ENCODE results near the gene BCAT1.
"Not testable (repeated sequence)": the region's sequence is repeated elsewhere in the genome, so short reads cannot be mapped to it uniquely, and the experiment has no call there.

Gene BCAT1

DNA sequence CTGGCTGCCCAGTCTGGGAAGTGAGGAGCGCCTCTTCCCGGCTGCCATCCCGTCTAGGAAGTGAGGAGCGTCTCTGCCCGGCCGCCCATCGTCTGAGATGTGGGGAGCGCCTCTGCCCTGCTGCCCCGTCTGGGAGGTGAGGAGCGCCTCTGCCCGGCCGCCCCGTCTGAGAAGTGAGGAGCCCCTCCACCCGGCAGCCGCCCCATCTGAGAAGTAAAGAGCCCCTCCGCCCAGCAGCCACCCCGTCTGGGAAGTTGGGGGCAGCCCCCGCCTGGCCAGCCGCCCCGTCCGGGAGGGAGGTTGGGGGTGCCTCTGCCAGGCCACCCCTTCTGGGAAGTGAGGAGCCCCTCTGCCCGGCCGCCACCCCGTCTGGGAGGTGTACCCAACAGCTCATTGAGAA lies 22.8 kb downstream of the BCAT1 start:
- H3K36me3 ChIP-seq (ENCODE audit: insufficient read depth, low read length); H3K27me3 ChIP-seq (ENCODE audit: insufficient read depth, low read length); H3K27ac ChIP-seq (ENCODE audit: low read depth, low read length); H3K4me3 ChIP-seq (ENCODE audit: low read depth, low read length); H2AFZ ChIP-seq (ENCODE audit: low read length, unreplicated experiment): not testable (repeated sequence)
- peaks cover 21% of the 10 kb centered on the region for H3K4me1 ChIP-seq (ENCODE audit: control insufficient read depth, insufficient read depth, low read length, unreplicated experiment)
- peaks cover 44% of the 10 kb centered on the region for H3K79me2 ChIP-seq (ENCODE audit: control insufficient read depth, insufficient read depth, low read length, unreplicated experiment)

DNA sequence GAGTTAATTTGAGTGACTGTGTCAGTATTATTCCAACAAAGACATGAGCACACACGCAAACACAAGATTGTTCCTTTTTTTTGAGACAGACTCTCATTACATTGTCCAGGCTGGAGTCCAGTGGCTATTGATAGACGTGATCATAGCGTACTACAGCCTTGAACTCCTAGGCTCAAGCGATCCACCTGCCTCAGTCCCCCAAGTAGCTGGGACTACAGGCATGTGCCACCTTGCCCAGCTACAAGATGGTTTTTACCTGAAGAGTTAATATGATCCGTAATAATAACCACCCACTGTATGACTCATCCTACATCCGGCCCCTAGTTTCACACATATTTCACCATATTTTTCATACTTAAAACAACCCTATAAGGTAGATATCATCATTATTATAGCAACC lies 26.8 kb downstream of the BCAT1 start:
- Histone ChIP-seq H3K4me3 (ENCODE audit: low read depth, low read length) (no peak overlapping the region), H3K79me2 (ENCODE audit: control insufficient read depth, insufficient read depth, low read length, unreplicated experiment) (peaks cover 48% of the 10 kb centered on the region), H3K27ac (ENCODE audit: low read depth, low read length) (no peak overlapping the region), H3K27me3 (ENCODE audit: insufficient read depth, low read length) (no peaks in the 10 kb centered on the region), H3K36me3 (ENCODE audit: insufficient read depth, low read length) (no peaks in the 10 kb centered on the region), H3K4me1 (ENCODE audit: control insufficient read depth, insufficient read depth, low read length, unreplicated experiment) (peaks cover 24% of the 10 kb centered on the region), H2AFZ (ENCODE audit: low read length, unreplicated experiment) (no peak overlapping the region)

DNA sequence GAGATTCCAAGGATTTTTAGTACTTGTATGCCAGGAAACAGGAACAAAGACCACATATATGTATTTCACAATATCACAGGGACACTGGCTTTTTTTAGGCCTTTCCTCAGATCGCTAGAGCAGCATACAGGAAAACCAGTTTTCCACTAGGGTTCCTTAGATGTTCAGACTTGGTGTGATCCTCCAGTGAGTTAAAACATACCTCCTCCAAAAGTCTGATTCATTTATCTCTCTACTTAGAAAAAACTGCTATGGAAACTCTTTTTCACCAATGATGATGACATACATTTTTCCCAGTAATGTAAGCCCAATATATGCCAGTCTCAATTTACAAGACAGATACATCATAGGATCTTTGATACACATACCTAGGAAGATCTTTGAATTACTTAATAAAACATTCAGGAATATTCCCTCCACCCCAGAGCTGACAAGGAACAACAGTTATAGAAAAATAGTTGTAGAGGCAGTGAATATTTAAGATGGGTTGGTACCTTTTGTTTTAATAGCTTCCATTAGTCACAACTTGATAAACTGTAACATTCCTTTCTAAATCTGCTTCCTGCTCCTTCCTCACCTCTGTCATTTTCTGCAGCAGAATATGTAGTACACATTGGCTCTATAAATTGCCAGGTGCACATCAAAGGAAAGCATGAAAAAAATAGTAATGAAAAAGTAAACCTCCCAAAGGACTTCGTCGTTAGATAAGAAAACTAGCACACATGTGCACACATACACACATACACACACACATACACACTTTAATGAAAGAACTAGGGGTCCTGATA lies 27.5 kb downstream of the BCAT1 start:
- Histone ChIP-seq H3K27ac (ENCODE audit: low read depth, low read length) (no peak overlapping the region; the same call in none of the 2 replicates), H3K27me3 (ENCODE audit: insufficient read depth, low read length) (no peaks in the 10 kb centered on the region), H3K4me3 (ENCODE audit: low read depth, low read length) (no peak overlapping the region), H2AFZ (ENCODE audit: low read length, unreplicated experiment) (no peak overlapping the region), H3K79me2 (ENCODE audit: control insufficient read depth, insufficient read depth, low read length, unreplicated experiment) (peaks cover 48% of the 10 kb centered on the region), H3K4me1 (ENCODE audit: control insufficient read depth, insufficient read depth, low read length, unreplicated experiment) (peaks cover 24% of the 10 kb centered on the region), H3K36me3 (ENCODE audit: insufficient read depth, low read length) (no peaks in the 10 kb centered on the region)

DNA sequence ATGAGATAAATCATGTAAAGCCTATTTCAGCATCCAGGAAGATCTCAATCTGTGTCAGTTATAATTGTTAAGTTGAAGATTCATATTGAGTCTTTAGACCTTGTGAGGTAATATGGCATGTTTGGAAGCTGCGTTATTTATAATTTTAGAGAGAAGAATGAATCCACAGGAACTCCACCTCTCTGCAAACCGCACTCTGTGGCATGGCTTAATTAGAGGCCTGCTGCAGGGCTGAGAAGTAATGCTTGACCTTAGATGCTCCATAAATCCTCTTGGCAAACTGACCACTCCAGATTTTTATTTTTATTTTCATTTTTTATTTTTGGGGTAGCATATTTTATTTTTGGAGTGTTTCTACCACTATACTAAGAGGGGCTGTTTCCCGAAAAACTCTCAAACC lies 28.8 kb downstream of the BCAT1 start:
- H3K27ac ChIP-seq (ENCODE audit: low read depth, low read length) = no peak overlapping the region
- H3K27me3 ChIP-seq (ENCODE audit: insufficient read depth, low read length) = no peaks in the 10 kb centered on the region
- no peaks in the 10 kb centered on the region for H3K36me3 ChIP-seq (ENCODE audit: insufficient read depth, low read length)
- peaks cover 24% of the 10 kb centered on the region for H3K4me1 ChIP-seq (ENCODE audit: control insufficient read depth, insufficient read depth, low read length, unreplicated experiment)
- H3K79me2 ChIP-seq (ENCODE audit: control insufficient read depth, insufficient read depth, low read length, unreplicated experiment) = peaks cover 48% of the 10 kb centered on the region
- H2AFZ ChIP-seq (ENCODE audit: low read length, unreplicated experiment) = no peak overlapping the region
- H3K4me3 ChIP-seq (ENCODE audit: low read depth, low read length) = no peak overlapping the region

DNA sequence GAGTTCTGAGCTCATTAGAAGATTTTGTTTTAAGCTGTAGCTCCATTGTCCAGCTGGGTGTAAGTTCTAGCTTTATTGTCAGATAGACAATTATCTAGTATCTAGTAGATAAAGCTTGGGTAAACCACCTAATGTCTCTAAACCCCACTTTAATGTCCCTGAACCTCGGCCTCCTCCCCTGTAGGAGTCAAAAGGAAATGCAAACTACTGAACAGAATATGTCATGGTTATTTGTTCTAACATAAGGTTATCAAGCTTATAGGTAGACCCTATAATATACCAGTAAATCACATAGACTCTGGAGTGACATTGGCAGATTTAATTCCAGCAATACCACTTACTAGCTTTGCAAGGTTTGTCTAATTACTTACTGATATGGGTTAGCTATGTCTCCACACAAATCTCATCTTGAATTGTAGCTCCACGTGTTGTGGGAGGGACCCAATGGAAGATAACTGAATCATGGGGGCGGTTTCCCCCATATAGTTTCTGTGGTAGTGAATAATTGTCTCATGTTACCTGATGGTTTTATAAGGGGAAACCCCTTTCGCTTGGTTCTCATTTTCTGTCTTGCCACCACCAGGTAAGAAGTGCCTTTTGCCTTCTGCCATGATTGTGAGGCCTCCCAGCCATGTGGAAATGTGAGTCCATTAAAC lies 29.4 kb downstream of the BCAT1 start:
- H3K36me3 ChIP-seq (ENCODE audit: insufficient read depth, low read length) = no peaks in the 10 kb centered on the region
- peaks cover 43% of the 10 kb centered on the region for H3K79me2 ChIP-seq (ENCODE audit: control insufficient read depth, insufficient read depth, low read length, unreplicated experiment)
- H3K4me3 ChIP-seq (ENCODE audit: low read depth, low read length) = no peak overlapping the region
- H3K27ac ChIP-seq (ENCODE audit: low read depth, low read length) = no peak overlapping the region
- no peaks in the 10 kb centered on the region for H3K27me3 ChIP-seq (ENCODE audit: insufficient read depth, low read length)
- no peak overlapping the region for H2AFZ ChIP-seq (ENCODE audit: low read length, unreplicated experiment)
- peaks cover 24% of the 10 kb centered on the region for H3K4me1 ChIP-seq (ENCODE audit: control insufficient read depth, insufficient read depth, low read length, unreplicated experiment)

DNA sequence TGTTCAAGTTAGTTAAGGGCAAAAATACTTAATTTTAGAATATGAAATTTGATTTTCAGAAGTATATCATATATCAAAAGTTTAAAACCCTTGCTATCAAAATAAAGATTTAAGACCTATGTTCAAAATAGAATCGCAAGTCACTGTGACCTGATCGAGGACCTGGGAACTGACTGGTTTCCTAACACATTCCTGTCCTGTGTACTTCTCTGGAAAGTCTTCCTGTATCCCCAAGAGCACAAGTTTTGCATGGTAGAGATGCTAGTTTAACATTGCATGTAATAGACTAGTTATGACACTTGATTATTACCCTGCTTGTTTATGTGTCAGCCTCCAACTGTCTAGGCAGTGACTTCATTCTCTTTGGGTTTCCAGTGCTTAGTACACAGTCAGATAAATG lies 30.3 kb downstream of the BCAT1 start:
- H3K79me2 ChIP-seq (ENCODE audit: control insufficient read depth, insufficient read depth, low read length, unreplicated experiment) = peaks cover 36% of the 10 kb centered on the region
- no peak overlapping the region for H2AFZ ChIP-seq (ENCODE audit: low read length, unreplicated experiment)
- no peaks in the 10 kb centered on the region for H3K27me3 ChIP-seq (ENCODE audit: insufficient read depth, low read length)
- H3K4me3 ChIP-seq (ENCODE audit: low read depth, low read length) = no peak overlapping the region
- peaks cover 25% of the 10 kb centered on the region for H3K4me1 ChIP-seq (ENCODE audit: control insufficient read depth, insufficient read depth, low read length, unreplicated experiment)
- H3K27ac ChIP-seq (ENCODE audit: low read depth, low read length) = no peak overlapping the region
- no peaks in the 10 kb centered on the region for H3K36me3 ChIP-seq (ENCODE audit: insufficient read depth, low read length)

DNA sequence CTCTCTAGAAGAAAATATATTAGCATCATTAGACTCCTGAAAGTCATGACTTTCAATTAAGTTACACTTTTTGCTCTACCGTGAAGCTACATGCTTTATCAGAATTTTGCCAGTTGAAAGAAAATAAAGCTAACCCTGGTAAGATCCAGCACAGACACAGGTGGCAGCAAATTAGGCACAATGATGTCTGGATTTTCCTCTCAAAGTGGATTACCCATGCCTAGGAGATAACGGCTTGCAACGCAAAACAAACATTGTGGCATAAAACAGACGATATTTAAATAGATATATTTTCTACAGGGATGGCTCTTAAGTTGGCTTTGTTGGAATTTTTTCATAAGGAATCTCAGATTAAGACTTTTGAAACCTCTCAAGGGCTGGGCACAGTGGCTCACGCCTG lies 33.4 kb downstream of the BCAT1 start:
- Histone ChIP-seq H3K4me1 (ENCODE audit: control insufficient read depth, insufficient read depth, low read length, unreplicated experiment) (peaks cover 21% of the 10 kb centered on the region), H3K27me3 (ENCODE audit: insufficient read depth, low read length) (no peaks in the 10 kb centered on the region), H3K4me3 (ENCODE audit: low read depth, low read length) (no peak overlapping the region), H3K36me3 (ENCODE audit: insufficient read depth, low read length) (no peaks in the 10 kb centered on the region), H3K27ac (ENCODE audit: low read depth, low read length) (no peak overlapping the region), H3K79me2 (ENCODE audit: control insufficient read depth, insufficient read depth, low read length, unreplicated experiment) (peaks cover 27% of the 10 kb centered on the region), H2AFZ (ENCODE audit: low read length, unreplicated experiment) (no peak overlapping the region)

DNA sequence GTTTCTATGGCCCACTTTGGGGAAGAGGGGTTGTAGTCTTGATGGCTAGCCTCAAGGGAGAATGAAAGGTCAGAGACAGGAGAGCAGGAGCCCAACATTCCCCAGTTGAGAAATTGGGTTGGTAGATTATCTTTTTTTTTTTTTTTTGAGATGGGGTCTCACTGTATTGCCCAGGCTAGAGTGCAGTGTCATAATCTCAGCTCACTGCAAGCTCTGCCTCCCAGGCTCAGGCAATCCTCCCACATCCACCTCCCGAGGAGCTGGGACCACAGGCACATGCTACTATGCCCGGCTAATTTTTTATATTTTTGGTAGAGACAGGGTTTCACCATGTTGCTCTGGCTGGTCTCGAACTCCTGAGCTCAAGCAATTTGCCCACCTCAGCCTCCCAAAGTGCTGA lies 34.9 kb downstream of the BCAT1 start:
- Histone ChIP-seq H3K36me3 (ENCODE audit: insufficient read depth, low read length) (0 out of 2 replicates have a peak, but pooled peaks cover 6% of the 10 kb centered on the region), H3K4me3 (ENCODE audit: low read depth, low read length) (no peak overlapping the region), H3K27ac (ENCODE audit: low read depth, low read length) (no peak overlapping the region), H3K79me2 (ENCODE audit: control insufficient read depth, insufficient read depth, low read length, unreplicated experiment) (peaks cover 20% of the 10 kb centered on the region), H3K27me3 (ENCODE audit: insufficient read depth, low read length) (no peaks in the 10 kb centered on the region), H2AFZ (ENCODE audit: low read length, unreplicated experiment) (no peak overlapping the region), H3K4me1 (ENCODE audit: control insufficient read depth, insufficient read depth, low read length, unreplicated experiment) (peaks cover 30% of the 10 kb centered on the region)

DNA sequence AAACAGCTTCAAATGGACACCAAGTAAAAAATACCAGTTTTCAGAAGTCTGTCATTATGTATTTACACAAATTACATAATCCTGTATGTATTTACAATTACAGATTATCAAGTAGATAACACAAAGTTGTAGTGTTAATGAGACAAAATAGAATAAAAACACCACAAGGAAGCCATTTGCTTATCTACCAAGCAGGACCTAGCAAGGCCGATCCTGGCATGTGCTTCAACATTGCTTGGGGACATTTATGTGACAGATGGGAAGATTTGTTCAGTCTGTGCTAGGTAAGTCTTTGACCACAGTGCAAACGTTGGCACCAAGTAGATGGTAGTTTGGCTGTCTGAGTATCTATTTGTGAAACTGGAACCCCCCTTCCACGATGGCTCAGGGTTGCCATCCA lies 35.8 kb downstream of the BCAT1 start:
- H3K4me1 ChIP-seq (ENCODE audit: control insufficient read depth, insufficient read depth, low read length, unreplicated experiment) = peaks cover 30% of the 10 kb centered on the region
- no peak overlapping the region for H3K4me3 ChIP-seq (ENCODE audit: low read depth, low read length)
- H2AFZ ChIP-seq (ENCODE audit: low read length, unreplicated experiment) = no peak overlapping the region
- H3K79me2 ChIP-seq (ENCODE audit: control insufficient read depth, insufficient read depth, low read length, unreplicated experiment) = peaks cover 19% of the 10 kb centered on the region
- no peak overlapping the region for H3K27ac ChIP-seq (ENCODE audit: low read depth, low read length)
- H3K27me3 ChIP-seq (ENCODE audit: insufficient read depth, low read length) = no peaks in the 10 kb centered on the region
- H3K36me3 ChIP-seq (ENCODE audit: insufficient read depth, low read length) = 0 out of 2 replicates have a peak, but pooled peaks cover 6% of the 10 kb centered on the region

DNA sequence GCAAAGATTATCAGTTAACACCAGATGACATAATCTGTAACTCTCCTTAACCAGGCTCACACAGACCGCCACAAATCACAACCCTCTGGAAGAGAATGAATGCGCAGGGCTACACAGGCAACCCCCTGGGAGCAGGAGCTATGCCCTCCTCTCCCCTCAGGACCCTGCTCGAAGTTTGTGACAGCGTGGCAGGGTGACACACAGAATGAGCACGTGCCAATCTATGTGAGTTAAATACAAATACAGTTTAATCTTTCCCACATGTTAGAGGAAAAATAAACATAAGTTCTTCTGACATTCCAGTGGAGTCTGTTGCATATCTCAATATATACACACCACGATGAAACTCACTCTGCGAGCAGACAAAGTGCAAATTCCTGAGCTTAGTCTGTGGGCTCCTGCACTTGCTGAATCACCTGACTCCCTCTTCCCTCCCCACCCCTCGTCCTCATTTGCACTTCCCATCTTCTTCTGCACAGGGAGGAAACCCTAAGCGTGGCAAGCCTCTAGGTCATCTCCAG lies 37.6 kb downstream of the BCAT1 start:
- H3K27ac ChIP-seq (ENCODE audit: low read depth, low read length) = peak overlapping the region; percentile 75
- H3K4me3 ChIP-seq (ENCODE audit: low read depth, low read length) = peak overlapping the region; percentile 37; the same call in 1 of the 2 replicates
- no peak overlapping the region for H2AFZ ChIP-seq (ENCODE audit: low read length, unreplicated experiment)
- peaks cover 30% of the 10 kb centered on the region for H3K4me1 ChIP-seq (ENCODE audit: control insufficient read depth, insufficient read depth, low read length, unreplicated experiment)
- H3K27me3 ChIP-seq (ENCODE audit: insufficient read depth, low read length) = no peaks in the 10 kb centered on the region
- H3K36me3 ChIP-seq (ENCODE audit: insufficient read depth, low read length) = 0 out of 2 replicates have a peak, but pooled peaks cover 6% of the 10 kb centered on the region
- H3K79me2 ChIP-seq (ENCODE audit: control insufficient read depth, insufficient read depth, low read length, unreplicated experiment) = peaks cover 14% of the 10 kb centered on the region

DNA sequence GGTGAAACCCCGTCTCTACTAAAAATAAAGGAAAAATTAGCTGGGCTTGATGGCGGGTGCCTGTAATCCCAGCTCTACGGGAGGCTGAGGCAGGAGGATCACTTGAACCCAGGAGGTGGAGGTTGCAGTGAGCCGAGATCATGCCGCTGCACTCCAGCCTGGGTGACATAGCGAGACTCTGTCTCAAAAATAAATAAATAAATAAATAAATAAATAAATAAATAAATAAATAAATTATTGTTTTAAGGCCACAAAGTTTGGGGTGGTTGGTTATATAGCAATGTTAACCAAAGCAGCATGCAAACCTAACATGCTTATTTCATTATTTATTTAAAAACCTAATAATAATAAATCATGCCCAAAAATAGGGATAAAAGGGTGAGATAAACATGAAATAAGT lies 38.7 kb downstream of the BCAT1 start:
- Histone ChIP-seq H3K27ac (ENCODE audit: low read depth, low read length) (peak overlapping the region; percentile 75), H3K79me2 (ENCODE audit: control insufficient read depth, insufficient read depth, low read length, unreplicated experiment) (peaks cover 14% of the 10 kb centered on the region), H3K4me1 (ENCODE audit: control insufficient read depth, insufficient read depth, low read length, unreplicated experiment) (peaks cover 38% of the 10 kb centered on the region)
- not testable (repeated sequence) for H3K36me3 ChIP-seq (ENCODE audit: insufficient read depth, low read length); H3K4me3 ChIP-seq (ENCODE audit: low read depth, low read length); H3K27me3 ChIP-seq (ENCODE audit: insufficient read depth, low read length); H2AFZ ChIP-seq (ENCODE audit: low read length, unreplicated experiment)
